Heart right ventricle (tissue), 16 donors: ENCODE measurements around the gene CORO7. TPM values are rescaled to one million over a fixed set of nuclear protein-coding genes. Genes with fewer than 3 reads are reported as not detected.
A peak's percentile ranks its signal among the peaks of the same experiment; 100 is the strongest.

Experiments used
- ATAC-seq, 8 donors: fragments of 200-7000 bp; cut with Tn5 transposase; one replicate each; pipeline ENCODE4 v1.9.1; 2020; ENCODE audit warnings: mild to moderate bottlenecking in 8 of 8, moderate library complexity in 8 of 8, moderate number of reproducible peaks in 1 of 8
- DNase-seq, 2 donors: peaks; one replicate each; pipeline ENCODE4 v3.0.0-alpha.2; 2020
- H3K27ac ChIP-seq, 10 donors: fragments of 200-600 bp; sonication (generic) in 2 of 10; one replicate each; pipeline versions ENCODE4 v1.5.0 to v1.8.0; 2020 to 2022; ENCODE audit warnings: mild to moderate bottlenecking in 3 of 10
- H3K27me3 ChIP-seq, 7 donors: fragments of 200-600 bp; one replicate each; pipeline ENCODE4 v1.8.0; 2021 to 2022; ENCODE audit warnings: mild to moderate bottlenecking in 2 of 7
- H3K36me3 ChIP-seq, 9 donors: fragments of 200-600 bp; sonication (generic) in 1 of 9; one replicate each; pipeline versions ENCODE4 v1.5.0 to v1.8.0; 2020 to 2022; ENCODE audit warnings: mild to moderate bottlenecking in 2 of 9
- H3K4me1 ChIP-seq, 9 donors: fragments of 200-600 bp; sonication (generic) in 1 of 9; one replicate each; pipeline versions ENCODE4 v1.5.0 to v1.8.0; 2020 to 2022; ENCODE audit warnings: mild to moderate bottlenecking in 4 of 9
- H3K4me3 ChIP-seq, 10 donors: fragments of 200-600 bp; sonication (generic) in 2 of 10; one replicate each; pipeline versions ENCODE4 v1.5.0 to v1.8.0; 2020 to 2022; ENCODE audit warnings: mild to moderate bottlenecking in 7 of 10, moderate library complexity in 2 of 10
- H3K9me3 ChIP-seq, 11 donors: fragments of 200-600 bp in 10 of 11; sonication (generic) in 2 of 11; one replicate each; pipeline versions ENCODE4 v1.5.0 to v1.8.0; 2013 to 2022; ENCODE audit warnings: mild to moderate bottlenecking in 2 of 11, control low read depth in 1 of 11, moderate library complexity in 1 of 11
- CTCF ChIP-seq, 9 donors: fragments of 200-600 bp; sonication (generic) in 2 of 9; IDR thresholded peaks; one replicate each; pipeline versions ENCODE4 v1.5.0 to v1.8.0; 2021 to 2022; ENCODE audit warnings: antibody characterized with exemption in 9 of 9, mild to moderate bottlenecking in 5 of 9, moderate library complexity in 1 of 9
- WGBS, 2 donors: extraction: QIAGEN DNeasy Blood & Tissue Kit; methylation state at CpG; one replicate each; pipeline ENCODE4 v1.1.7; 2013; ENCODE audit warnings: inconsistent platforms in 1 of 2; 5-methylcytosine and 5-hydroxymethylcytosine counted together
- intact Hi-C, 10 donors: fragments of 100-400 bp; cut with DNase I; formaldehyde crosslinking; loops; one replicate each; pipeline versions ENCODE4 v1.11.1 to v1.14.2; 2022
- polyA plus RNA-seq, 2 donors: library from polyadenylated mRNA; stranded (reverse); fragments of 200-250 nt; gene quantifications; one replicate each; pipeline ENCODE4 v1.2.3, GENCODE V29; 2013
- total RNA-seq, 10 donors: library from RNA; stranded (reverse); fragmentation: NEBNext Ultra II Directional in 3 of 10; extraction: Animal tissue kit (Norgen Biotek cat#: 25700) in 3 of 10; gene quantifications; one replicate each; pipeline versions ENCODE4 v1.2.1 to v1.2.4, GENCODE V29; 2021 to 2023
- donor health status: Arrhythmogenic right ventricular cardiomyopathy.
- donor health status: ischemic (EF 13 %, LVEDD 7.1; RV severe dilation, severe dysfunction).
- donor health status: healthy with polysubstance abuse.
- donor health status: DM: no; HTN: yes; CAD: no.
- donor health status: DM: no; HTN: no; CAD: no.
- donor health status: ischemic (EF 25% LVEDD 6.9; RV normal size, moderate dysfunction).
- donor health status: ischemic (EF 25% LVEDD 5.7; RV mildly dilated, moderate dysfunction).
- donor health status: healthy.
- donor health status: DM: yes; HTN: yes; CAD: no.
- donor health status: Ischemic cardiomyopathy.
- donor health status: ischemic (EF 35%, LVEDD 5.7; RV mildly dilated, moderate dysfunction).
- donor health status: nonischemic (EF 11% LVEDD 7.7; RV severe dilation, severe dysfunction).
- donor health status: DM: yes; HTN: yes; CAD: no.
- donor health status: PGD.
- donor health status: ischemic (EF 29% LVEDD 5.4; RV normal size, mild dysfunction).
- donor health status: nonischemic (EF 23%, LVEDD 6.1; RV moderate dilation, normal function).

The CORO7 gene
- total and polyA plus RNA-seq, 12 donors, result 6.5 to 21.8 (median 10.9) TPM

- no peaks in the 10 kb centered on the region for H3K27me3 ChIP-seq
- H3K9me3 ChIP-seq, result no peaks in the 10 kb centered on the region
- no peak overlapping the region for H3K4me3 ChIP-seq
- H3K27ac ChIP-seq, result peak overlapping the region in 2 of 10 donors; percentile 11 to 20
- 77 to 78% methylated on average over 26 of the region's 26 CpGs for WGBS, 2 donors
- intact Hi-C loops, result no loop called here
- peaks cover 0 to 70% (median 11%) of the 10 kb centered on the region in 9 donors for H3K36me3 ChIP-seq
- H3K4me1 ChIP-seq, result peaks cover 16 to 74% (median 38%) of the 10 kb centered on the region in 9 donors
- peak in 1 of 2 donors; percentile 16 for DNase-seq
- TF ChIP-seq CTCF (IDR thresholded peaks at IDR 0.05), result no peak
- no peak for ATAC-seq
These were observed 36.0 kb downstream of the CORO7 start for GRCh38 chr16:4380119-4381063.

- H3K4me3 ChIP-seq, result no peak overlapping the region
- H3K27ac ChIP-seq, result peak overlapping the region in 4 of 10 donors; percentile 79 to 87 (median 84)
- peaks cover 23 to 74% (median 50%) of the 10 kb centered on the region in 9 donors for H3K4me1 ChIP-seq
- DNase-seq (peak in 1 of 2 donors; percentile 13), ATAC-seq (no peak)
- H3K9me3 ChIP-seq, result no peaks in the 10 kb centered on the region
- intact Hi-C loops, result no loop called here
- 91 to 92% methylated on average over 21 of the region's 21 CpGs for WGBS, 2 donors
- peaks cover 0 to 57% (median 11%) of the 10 kb centered on the region in 9 donors for H3K36me3 ChIP-seq
- no peaks in the 10 kb centered on the region for H3K27me3 ChIP-seq
- no peak for TF ChIP-seq CTCF (IDR thresholded peaks at IDR 0.05)
These were observed 37.3 kb downstream of the CORO7 start for GRCh38 chr16:4378999-4379690.

GRCh38 chr16:4378161-4378666 is 38.2 kb downstream of the CORO7 start:
- ATAC-seq (peak in 1 of 8 donors; percentile 30), DNase-seq (peak in 1 of 2 donors; percentile 56)
- peaks cover 27 to 75% (median 54%) of the 10 kb centered on the region in 9 donors for H3K4me1 ChIP-seq
- H3K9me3 ChIP-seq, result no peaks in the 10 kb centered on the region
- peaks cover 0 to 48% (median 11%) of the 10 kb centered on the region in 9 donors for H3K36me3 ChIP-seq
- no peak overlapping the region for H3K4me3 ChIP-seq
- WGBS, 2 donors, result 61 to 78% methylated on average over 15 of the region's 15 CpGs
- H3K27me3 ChIP-seq, result no peaks in the 10 kb centered on the region
- H3K27ac ChIP-seq, result peak overlapping the region in 9 of 10 donors; percentile 7 to 87 (median 39)
- TF ChIP-seq CTCF (IDR thresholded peaks at IDR 0.05), result no peak
- intact Hi-C loops, result no loop called here

- Histone ChIP-seq H3K4me3 (no peak overlapping the region), H3K4me1 (peaks cover 32 to 78% (median 60%) of the 10 kb centered on the region in 9 donors), H3K27me3 (no peaks in the 10 kb centered on the region), H3K36me3 (peaks cover 0 to 43% (median 7%) of the 10 kb centered on the region in 9 donors), H3K27ac (peak overlapping the region in 8 of 10 donors; percentile 19 to 88 (median 82)), H3K9me3 (no peaks in the 10 kb centered on the region)
- peak in 1 of 2 donors; percentile 18 for DNase-seq
- WGBS, 2 donors, result 74 to 82% methylated on average over 12 of the region's 12 CpGs
- no peak for TF ChIP-seq CTCF (IDR thresholded peaks at IDR 0.05)
- ATAC-seq, result no peak
- intact Hi-C loops, result no loop called here
These were observed 38.7 kb downstream of the CORO7 start for GRCh38 chr16:4377573-4378154.
